Measurements from ENCODE around the gene DIPK2A.

- TF ChIP-seq CTCF (IDR thresholded peaks at IDR 0.05) (no peak), POLR2A (IDR thresholded peaks at IDR 0.05) (no peak)
Observed at GRCh38 chr3:143950810-143951209, 20.8 kb upstream of the DIPK2A start.

Data from body of pancreas (tissue), 4 donors.